ENCODE data around the gene ZBTB16. TPM values are rescaled to one million over a fixed set of nuclear protein-coding genes. Genes with fewer than 3 reads are reported as not detected.

The ZBTB16 gene
- total RNA-seq, 1 donor from 2014 or later, result 11.9 TPM

- Mint-ChIP-seq H3K27ac (no peak overlapping the region), H3K27me3 (peaks cover 75% of the 10 kb centered on the region), H3K4me1 (ENCODE audit: unreplicated experiment) (peaks cover 35% of the 10 kb centered on the region), H3K4me3 (no peak overlapping the region), H3K9me3 (no peaks in the 10 kb centered on the region), H3K36me3 (peaks cover 4% of the 10 kb centered on the region)
- DNase-seq (ENCODE audit: extremely low spot score, unreplicated experiment), result no peak
- TF ChIP-seq, protein P1, sequence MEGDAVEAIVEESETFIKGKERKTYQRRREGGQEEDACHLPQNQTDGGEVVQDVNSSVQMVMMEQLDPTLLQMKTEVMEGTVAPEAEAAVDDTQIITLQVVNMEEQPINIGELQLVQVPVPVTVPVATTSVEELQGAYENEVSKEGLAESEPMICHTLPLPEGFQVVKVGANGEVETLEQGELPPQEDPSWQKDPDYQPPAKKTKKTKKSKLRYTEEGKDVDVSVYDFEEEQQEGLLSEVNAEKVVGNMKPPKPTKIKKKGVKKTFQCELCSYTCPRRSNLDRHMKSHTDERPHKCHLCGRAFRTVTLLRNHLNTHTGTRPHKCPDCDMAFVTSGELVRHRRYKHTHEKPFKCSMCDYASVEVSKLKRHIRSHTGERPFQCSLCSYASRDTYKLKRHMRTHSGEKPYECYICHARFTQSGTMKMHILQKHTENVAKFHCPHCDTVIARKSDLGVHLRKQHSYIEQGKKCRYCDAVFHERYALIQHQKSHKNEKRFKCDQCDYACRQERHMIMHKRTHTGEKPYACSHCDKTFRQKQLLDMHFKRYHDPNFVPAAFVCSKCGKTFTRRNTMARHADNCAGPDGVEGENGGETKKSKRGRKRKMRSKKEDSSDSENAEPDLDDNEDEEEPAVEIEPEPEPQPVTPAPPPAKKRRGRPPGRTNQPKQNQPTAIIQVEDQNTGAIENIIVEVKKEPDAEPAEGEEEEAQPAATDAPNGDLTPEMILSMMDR (conservative IDR thresholded peaks at IDR 0.05), result no peak
Measured at GRCh38 chr11:114181195-114181594, 121.7 kb downstream of the ZBTB16 start.

GRCh38 chr11:114181752-114182151 lies 122.2 kb downstream of the ZBTB16 start:
- no peaks in the 10 kb centered on the region for H3K9me3 Mint-ChIP-seq
- no peak overlapping the region for H3K4me3 Mint-ChIP-seq
- DNase-seq (ENCODE audit: extremely low spot score, unreplicated experiment), result no peak
- H3K27ac Mint-ChIP-seq, result no peak overlapping the region
- peaks cover 73% of the 10 kb centered on the region for H3K27me3 Mint-ChIP-seq
- peaks cover 35% of the 10 kb centered on the region for H3K4me1 Mint-ChIP-seq (ENCODE audit: unreplicated experiment)
- H3K36me3 Mint-ChIP-seq, result peaks cover 4% of the 10 kb centered on the region
- TF ChIP-seq, protein P1 (conservative IDR thresholded peaks at IDR 0.05), result no peak

DNA sequence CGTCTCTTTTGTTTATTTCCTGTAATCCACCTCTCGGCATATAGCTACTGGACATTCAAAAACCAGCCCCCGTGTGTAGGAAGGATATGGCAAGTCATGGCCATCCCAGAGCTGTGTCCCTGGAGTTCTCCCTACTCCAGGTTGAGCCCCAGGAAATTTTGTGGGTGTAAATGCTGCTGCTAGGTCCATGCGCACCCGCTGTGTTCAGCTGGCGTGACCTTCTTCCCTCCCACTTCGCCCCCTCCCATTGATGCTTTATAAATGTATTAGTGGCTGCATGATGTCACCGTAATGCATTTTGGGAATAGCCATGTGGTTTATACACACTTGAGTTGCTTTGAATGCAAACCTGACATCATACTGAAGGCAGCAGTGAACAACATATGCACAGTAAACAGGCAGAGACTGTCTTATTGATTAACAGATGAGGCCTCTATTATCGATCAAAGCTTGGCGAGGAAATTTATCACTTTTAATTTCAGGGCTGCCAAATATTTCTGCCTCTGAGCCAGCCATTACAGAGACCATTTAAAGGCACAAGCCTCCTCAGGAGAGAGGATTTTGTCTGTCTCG lies 123.0 kb downstream of the ZBTB16 start:
- Mint-ChIP-seq H3K27ac (peak overlapping the region; percentile 42), H3K4me3 (peak overlapping the region; percentile 51), H3K36me3 (peaks cover 4% of the 10 kb centered on the region), H3K27me3 (peaks cover 70% of the 10 kb centered on the region), H3K9me3 (no peaks in the 10 kb centered on the region), H3K4me1 (ENCODE audit: unreplicated experiment) (peaks cover 35% of the 10 kb centered on the region)
- TF ChIP-seq, protein P1 (conservative IDR thresholded peaks at IDR 0.05), result no peak
- no peak for DNase-seq (ENCODE audit: extremely low spot score, unreplicated experiment)

DNA sequence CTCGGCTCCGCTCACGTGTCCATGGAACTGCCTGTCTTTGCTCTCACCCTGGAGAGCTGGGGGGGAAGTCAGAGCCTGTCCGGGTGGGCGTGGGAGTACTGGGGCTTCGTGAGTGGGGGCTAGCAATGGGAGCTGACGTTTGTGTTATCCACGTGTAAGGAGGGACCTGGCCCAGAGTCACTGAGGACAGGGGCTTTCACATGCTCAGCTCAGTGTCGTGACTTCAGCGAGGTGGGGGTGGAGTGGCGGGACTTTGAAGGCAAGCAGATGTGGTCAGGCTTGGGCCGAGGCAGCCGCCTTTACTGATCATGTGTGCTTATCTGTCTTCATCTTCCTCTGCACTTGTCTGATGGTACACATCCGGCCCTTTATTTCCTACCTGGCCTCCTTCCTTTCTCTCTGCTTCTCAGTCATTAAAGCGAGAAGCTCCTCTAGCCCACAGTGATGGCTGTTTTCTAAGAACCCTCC lies 123.6 kb downstream of the ZBTB16 start:
- Mint-ChIP-seq H3K27ac (peak overlapping the region; percentile 42), H3K27me3 (peaks cover 67% of the 10 kb centered on the region), H3K4me1 (ENCODE audit: unreplicated experiment) (peaks cover 32% of the 10 kb centered on the region), H3K36me3 (peaks cover 4% of the 10 kb centered on the region), H3K9me3 (no peaks in the 10 kb centered on the region), H3K4me3 (peak overlapping the region; percentile 51)
- TF ChIP-seq, protein P1 (conservative IDR thresholded peaks at IDR 0.05), result no peak
- DNase-seq (ENCODE audit: extremely low spot score, unreplicated experiment), result no peak

GRCh38 chr11:114185436-114185835 lies 125.9 kb downstream of the ZBTB16 start:
- Mint-ChIP-seq H3K27ac (no peak overlapping the region), H3K27me3 (peaks cover 55% of the 10 kb centered on the region), H3K4me1 (ENCODE audit: unreplicated experiment) (peaks cover 15% of the 10 kb centered on the region), H3K36me3 (peaks cover 4% of the 10 kb centered on the region), H3K4me3 (no peak overlapping the region), H3K9me3 (no peaks in the 10 kb centered on the region)
- no peak for DNase-seq (ENCODE audit: extremely low spot score, unreplicated experiment)
- TF ChIP-seq, protein P1 (conservative IDR thresholded peaks at IDR 0.05), result no peak

All from type B pancreatic cell (in vitro differentiated cells).